ENCODE results near the gene AGPAT2. TPM values are rescaled to one million over a fixed set of nuclear protein-coding genes. Genes with fewer than 3 reads are reported as not detected.
A peak's percentile ranks its signal among the peaks of the same experiment; 100 is the strongest.

AGPAT2 gene
- total RNA-seq, 2 donors from 2014 or later = 197 to 372 TPM

GRCh38 chr9:136623842-136624183 is 63.4 kb downstream of the AGPAT2 start:
- no peak for TF ChIP-seq CTCF (IDR thresholded peaks at IDR 0.05)
- no peaks in the 10 kb centered on the region for H3K27me3 ChIP-seq
- no peaks in the 10 kb centered on the region for H3K36me3 ChIP-seq
- H3K4me3 ChIP-seq = no peak overlapping the region
- peak overlapping the region in 1 of 2 donors; percentile 12 for H3K9ac ChIP-seq (ENCODE audit: low read depth in 2 of 2, low read length in 2 of 2)
- intact Hi-C loops (cut with DNase I) = loop anchor here (10.0 kb wide), 1 partner anchor 79 kb away; the partner anchor contains the start of gene NOTCH1
- peaks cover 38% of the 10 kb centered on the region for H3K4me1 ChIP-seq
- peak; percentile 20 for DNase-seq
- no peaks in the 10 kb centered on the region for H3K9me3 ChIP-seq
- H3K27ac ChIP-seq = no peak overlapping the region

Small RNA genes lying within 50 kb of the gene (microRNA-seq; reads per million reads assigned to microRNA genes)
- gene MIR126 = 47,373 reads per million, percentile 98 among the genes with 10 or more reads in this experiment

Other genes starting within 250 kb of the AGPAT2 start
- 10 to 100 TPM in 1 of 2 donors, 1 to 10 TPM in 1; 8.3 to 12.1 TPM for gene INPP5E, start 247.6 kb downstream of the AGPAT2 start, total RNA-seq
- gene SEC16A, start 204.4 kb downstream of the AGPAT2 start, total RNA-seq = 100 to 1,000 TPM in 1 of 2 donors, 10 to 100 TPM in 1; 66.2 to 104 TPM
- 10 to 100 TPM; 49.3 to 99.4 TPM for gene NOTCH1, start 141.4 kb downstream of the AGPAT2 start, total RNA-seq
- gene EGFL7, start 24.5 kb downstream of the AGPAT2 start, total RNA-seq = 10 to 100 TPM; 17.3 to 28.4 TPM
- 1 to 10 TPM in 1 of 2 donors, under 1 TPM in 1; 0.82 to 2.8 TPM for gene DIPK1B, start 25.1 kb upstream of the AGPAT2 start, total RNA-seq
- 1 to 10 TPM in 1 of 2 donors, under 1 TPM in 1; 0.11 to 3.3 TPM for gene LCN10, start 55.5 kb upstream of the AGPAT2 start, total RNA-seq
- 1 to 10 TPM in 1 of 2 donors, under 1 TPM in 1; 0.56 to 1.2 TPM for gene LCN6, start 61.1 kb upstream of the AGPAT2 start, total RNA-seq
- gene LCN8, start 70.8 kb upstream of the AGPAT2 start, total RNA-seq = not detected
- 1 to 10 TPM in 1 of 2 donors, not detected in 1; 3.4 TPM for gene LCN15, start 77.1 kb upstream of the AGPAT2 start, total RNA-seq
- 100 to 1,000 TPM; 236 to 366 TPM for gene TMEM141, start 103.9 kb upstream of the AGPAT2 start, total RNA-seq
- gene CCDC183, start 108.9 kb upstream of the AGPAT2 start, total RNA-seq = 10 to 100 TPM in 1 of 2 donors, 1 to 10 TPM in 1; 2.4 to 20.0 TPM
- gene RABL6, start 120.5 kb upstream of the AGPAT2 start, total RNA-seq = 100 to 1,000 TPM; 126 to 163 TPM
- 10 to 100 TPM; 11.5 to 17.1 TPM for gene AJM1, start 155.0 kb upstream of the AGPAT2 start, total RNA-seq
- 100 to 1,000 TPM; 137 to 176 TPM for gene PHPT1, start 162.0 kb upstream of the AGPAT2 start, total RNA-seq
- gene MAMDC4, start 164.9 kb upstream of the AGPAT2 start, total RNA-seq = 10 to 100 TPM; 11.0 to 61.7 TPM
- 100 to 1,000 TPM; 442 to 494 TPM for gene EDF1, start 178.9 kb upstream of the AGPAT2 start, total RNA-seq
- gene TRAF2, start 199.1 kb upstream of the AGPAT2 start, total RNA-seq = 10 to 100 TPM; 22.4 to 50.6 TPM

Data from colonic mucosa (tissue), 4 donors.